ENCODE data around the gene TUBG2.
"Not testable (repeated sequence)": the region's sequence is repeated elsewhere in the genome, so short reads cannot be mapped to it uniquely, and the experiment has no call there.

The TUBG2 gene

DNA sequence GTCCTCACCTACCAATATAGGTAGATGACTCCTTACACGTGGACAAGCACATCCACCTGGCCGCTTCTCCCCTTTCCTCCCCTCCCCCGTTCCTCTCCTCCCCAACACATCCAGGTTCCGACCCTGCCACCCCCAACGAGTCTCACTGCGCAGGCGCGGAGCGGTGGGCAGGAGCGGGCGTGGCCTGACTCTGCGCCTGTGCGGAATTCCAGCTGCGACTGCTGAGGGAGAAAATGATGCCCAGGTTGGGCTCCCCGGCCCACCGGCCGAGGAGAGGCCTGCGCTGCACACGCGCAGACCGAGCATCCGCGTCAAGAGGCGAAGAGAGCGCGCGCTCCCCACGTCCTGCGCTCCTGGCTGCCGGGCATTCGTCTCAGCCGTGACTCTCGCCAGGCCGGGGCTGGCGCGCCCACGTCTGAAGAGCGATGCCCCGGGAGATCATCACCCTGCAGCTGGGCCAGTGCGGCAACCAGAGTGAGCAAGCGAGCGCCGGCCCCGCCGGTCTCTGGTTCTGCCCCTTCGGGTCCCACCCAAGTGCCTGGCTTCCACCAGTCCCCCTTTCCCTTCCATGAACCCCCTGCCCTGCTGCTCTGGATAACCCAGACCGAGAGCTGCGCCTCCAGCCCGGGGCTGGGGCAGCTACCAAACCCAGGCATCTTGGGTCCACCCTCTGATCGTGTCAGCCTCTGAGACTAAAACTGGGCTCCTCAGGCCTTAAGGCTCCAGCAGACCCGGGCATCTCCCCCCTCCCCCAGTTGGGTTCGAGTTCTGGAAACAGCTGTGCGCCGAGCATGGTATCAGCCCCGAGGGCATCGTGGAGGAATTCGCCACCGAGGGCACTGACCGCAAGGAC is at the start of gene TUBG2:
Gene TUBG2 (plus strand): TSS at position 206 of the 853 bp plus-strand sequence. CDS start 220 bp downstream, at position 426.
- Histone ChIP-seq H3K9ac (ENCODE audit: low read length) (peak within 1 kb of the TSS; percentile 71), H3K9me3 (ENCODE audit: control insufficient read depth, low read length) (no peaks in the 10 kb centered on the region), H3K4me1 (ENCODE audit: control insufficient read depth, insufficient read depth, low read length) (peaks cover 11% of the 10 kb centered on the region), H3K27me3 (ENCODE audit: control insufficient read depth, insufficient read depth, low read length) (no peaks in the 10 kb centered on the region), H3K36me3 (ENCODE audit: control insufficient read depth, insufficient read depth, low read length) (no peaks in the 10 kb centered on the region), H3K4me3 (ENCODE audit: low read length) (peak within 1 kb of the TSS; percentile 57)

DNA sequence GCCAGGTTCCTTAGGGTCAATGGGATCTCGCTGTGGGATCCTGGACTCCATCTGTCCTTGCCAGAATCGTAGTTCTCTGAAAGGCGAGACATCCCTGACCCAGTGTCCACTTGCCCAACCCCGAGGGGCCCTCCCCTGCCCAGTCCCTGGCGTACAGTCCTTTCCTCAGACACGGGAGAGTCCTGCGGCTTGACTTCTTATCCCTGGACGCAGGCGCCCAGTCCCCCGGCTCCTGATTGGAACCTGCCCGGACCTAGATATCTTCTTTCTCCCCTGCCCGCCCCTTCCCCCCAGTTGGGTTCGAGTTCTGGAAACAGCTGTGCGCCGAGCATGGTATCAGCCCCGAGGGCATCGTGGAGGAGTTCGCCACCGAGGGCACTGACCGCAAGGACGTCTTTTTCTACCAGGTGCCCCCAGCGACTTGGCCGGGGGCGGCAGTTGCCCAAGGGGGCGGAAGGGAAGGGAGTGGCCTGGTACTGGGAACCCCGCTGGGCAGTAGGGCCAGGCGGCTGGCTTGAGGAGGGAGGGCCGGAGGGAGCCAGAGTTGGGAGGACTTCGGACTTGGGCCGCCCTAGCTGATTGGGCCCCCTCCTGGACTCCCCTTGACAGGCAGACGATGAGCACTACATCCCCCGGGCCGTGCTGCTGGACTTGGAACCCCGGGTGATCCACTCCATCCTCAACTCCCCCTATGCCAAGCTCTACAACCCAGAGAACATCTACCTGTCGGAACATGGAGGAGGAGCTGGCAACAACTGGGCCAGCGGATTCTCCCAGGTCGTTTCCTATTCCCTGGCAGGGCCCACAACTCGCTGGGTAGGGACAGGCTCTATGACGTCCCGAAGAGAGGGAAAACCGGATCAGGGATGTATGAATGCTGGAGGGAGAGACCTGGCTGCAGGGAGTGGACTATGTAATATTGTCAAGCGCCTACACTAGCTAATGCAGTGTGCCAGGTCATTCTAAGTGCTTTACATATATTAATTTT is 49.0 kb upstream of the TUBG2 start:
- Histone ChIP-seq H3K4me3 (ENCODE audit: low read length) (peak overlapping the region; percentile 23), H3K9ac (ENCODE audit: low read length) (peak overlapping the region; percentile 64)
- not testable (repeated sequence) for H3K36me3 ChIP-seq (ENCODE audit: control insufficient read depth, insufficient read depth, low read length); H3K9me3 ChIP-seq (ENCODE audit: control insufficient read depth, low read length); H3K27me3 ChIP-seq (ENCODE audit: control insufficient read depth, insufficient read depth, low read length); H3K4me1 ChIP-seq (ENCODE audit: control insufficient read depth, insufficient read depth, low read length)

DNA sequence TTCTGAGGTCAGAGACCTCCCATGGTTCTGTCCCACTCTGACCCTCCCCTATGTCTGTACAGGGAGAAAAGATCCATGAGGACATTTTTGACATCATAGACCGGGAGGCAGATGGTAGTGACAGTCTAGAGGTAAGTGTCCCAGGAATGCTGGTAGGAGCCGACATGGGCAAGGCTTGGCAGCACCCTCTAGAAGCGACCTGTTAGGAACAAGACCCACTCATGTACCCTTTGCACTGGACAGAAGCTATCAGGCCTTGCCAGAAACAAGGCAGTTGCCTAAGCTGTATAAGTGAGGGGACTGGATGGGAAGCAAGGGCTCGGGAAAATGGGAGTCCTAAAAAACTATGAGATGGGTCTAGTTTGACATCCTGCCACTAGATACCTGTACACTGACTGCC is 47.1 kb upstream of the TUBG2 start:
- Histone ChIP-seq H3K4me1 (ENCODE audit: control insufficient read depth, insufficient read depth, low read length) (peaks cover 5% of the 10 kb centered on the region), H3K9me3 (ENCODE audit: control insufficient read depth, low read length) (no peaks in the 10 kb centered on the region), H3K9ac (ENCODE audit: low read length) (no peak overlapping the region), H3K4me3 (ENCODE audit: low read length) (no peak overlapping the region), H3K27me3 (ENCODE audit: control insufficient read depth, insufficient read depth, low read length) (no peaks in the 10 kb centered on the region), H3K36me3 (ENCODE audit: control insufficient read depth, insufficient read depth, low read length) (peaks cover 9% of the 10 kb centered on the region)

- H3K4me1 ChIP-seq (ENCODE audit: control insufficient read depth, insufficient read depth, low read length): peaks cover 14% of the 10 kb centered on the region
- H3K9ac ChIP-seq (ENCODE audit: low read length): no peak overlapping the region
- peaks cover 9% of the 10 kb centered on the region for H3K36me3 ChIP-seq (ENCODE audit: control insufficient read depth, insufficient read depth, low read length)
- no peaks in the 10 kb centered on the region for H3K9me3 ChIP-seq (ENCODE audit: control insufficient read depth, low read length)
- no peaks in the 10 kb centered on the region for H3K27me3 ChIP-seq (ENCODE audit: control insufficient read depth, insufficient read depth, low read length)
- no peak overlapping the region for H3K4me3 ChIP-seq (ENCODE audit: low read length)
Observed at GRCh38 chr17:42613699-42614295, 45.3 kb upstream of the TUBG2 start.

GRCh38 chr17:42617956-42618431 is 41.1 kb upstream of the TUBG2 start:
- Histone ChIP-seq H3K36me3 (ENCODE audit: control insufficient read depth, insufficient read depth, low read length) (peaks cover 9% of the 10 kb centered on the region), H3K9me3 (ENCODE audit: control insufficient read depth, low read length) (no peaks in the 10 kb centered on the region), H3K27me3 (ENCODE audit: control insufficient read depth, insufficient read depth, low read length) (no peaks in the 10 kb centered on the region), H3K9ac (ENCODE audit: low read length) (no peak overlapping the region), H3K4me1 (ENCODE audit: control insufficient read depth, insufficient read depth, low read length) (peaks cover 26% of the 10 kb centered on the region), H3K4me3 (ENCODE audit: low read length) (no peak overlapping the region)

GRCh38 chr17:42618442-42619150 is 40.5 kb upstream of the TUBG2 start:
- Histone ChIP-seq H3K9ac (ENCODE audit: low read length) (peak overlapping the region; percentile 2), H3K4me3 (ENCODE audit: low read length) (no peak overlapping the region), H3K36me3 (ENCODE audit: control insufficient read depth, insufficient read depth, low read length) (peaks cover 9% of the 10 kb centered on the region)

GRCh38 chr17:42621987-42622386 is 37.1 kb upstream of the TUBG2 start:
- H3K9ac ChIP-seq (ENCODE audit: low read length); H3K36me3 ChIP-seq (ENCODE audit: control insufficient read depth, insufficient read depth, low read length); H3K4me3 ChIP-seq (ENCODE audit: low read length); H3K27me3 ChIP-seq (ENCODE audit: control insufficient read depth, insufficient read depth, low read length); H3K9me3 ChIP-seq (ENCODE audit: control insufficient read depth, low read length): not testable (repeated sequence)
- H3K4me1 ChIP-seq (ENCODE audit: control insufficient read depth, insufficient read depth, low read length): peaks cover 45% of the 10 kb centered on the region

More at GRCh38 chr17:42618442-42619150, 40.5 kb upstream of the TUBG2 start:
- peaks cover 30% of the 10 kb centered on the region for H3K4me1 ChIP-seq (ENCODE audit: control insufficient read depth, insufficient read depth, low read length)
- H3K27me3 ChIP-seq (ENCODE audit: control insufficient read depth, insufficient read depth, low read length): no peaks in the 10 kb centered on the region
- no peaks in the 10 kb centered on the region for H3K9me3 ChIP-seq (ENCODE audit: control insufficient read depth, low read length)

DNA sequence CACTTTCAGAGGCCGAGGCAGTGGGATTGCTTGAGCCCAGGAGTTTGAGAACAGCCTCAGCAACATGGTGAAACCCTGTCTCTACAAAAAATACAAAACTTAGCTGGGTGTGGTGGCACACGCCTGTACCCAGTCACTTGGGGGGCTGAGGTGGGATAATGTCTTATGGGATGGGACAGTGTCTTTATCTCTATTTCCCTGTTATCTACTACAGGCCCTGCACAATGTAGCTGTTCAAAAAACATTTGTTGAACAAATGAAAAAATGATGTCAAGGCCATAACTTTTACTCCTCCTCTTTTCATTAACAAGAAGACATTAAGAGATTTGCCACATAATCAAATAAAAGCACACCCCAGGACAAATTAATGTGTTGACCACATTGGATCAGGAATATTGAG is 35.8 kb upstream of the TUBG2 start:
- Histone ChIP-seq H3K9ac (ENCODE audit: low read length) (no peak overlapping the region), H3K36me3 (ENCODE audit: control insufficient read depth, insufficient read depth, low read length) (no peaks in the 10 kb centered on the region), H3K27me3 (ENCODE audit: control insufficient read depth, insufficient read depth, low read length) (no peaks in the 10 kb centered on the region), H3K4me3 (ENCODE audit: low read length) (no peak overlapping the region), H3K4me1 (ENCODE audit: control insufficient read depth, insufficient read depth, low read length) (peaks cover 46% of the 10 kb centered on the region), H3K9me3 (ENCODE audit: control insufficient read depth, low read length) (no peaks in the 10 kb centered on the region)

DNA sequence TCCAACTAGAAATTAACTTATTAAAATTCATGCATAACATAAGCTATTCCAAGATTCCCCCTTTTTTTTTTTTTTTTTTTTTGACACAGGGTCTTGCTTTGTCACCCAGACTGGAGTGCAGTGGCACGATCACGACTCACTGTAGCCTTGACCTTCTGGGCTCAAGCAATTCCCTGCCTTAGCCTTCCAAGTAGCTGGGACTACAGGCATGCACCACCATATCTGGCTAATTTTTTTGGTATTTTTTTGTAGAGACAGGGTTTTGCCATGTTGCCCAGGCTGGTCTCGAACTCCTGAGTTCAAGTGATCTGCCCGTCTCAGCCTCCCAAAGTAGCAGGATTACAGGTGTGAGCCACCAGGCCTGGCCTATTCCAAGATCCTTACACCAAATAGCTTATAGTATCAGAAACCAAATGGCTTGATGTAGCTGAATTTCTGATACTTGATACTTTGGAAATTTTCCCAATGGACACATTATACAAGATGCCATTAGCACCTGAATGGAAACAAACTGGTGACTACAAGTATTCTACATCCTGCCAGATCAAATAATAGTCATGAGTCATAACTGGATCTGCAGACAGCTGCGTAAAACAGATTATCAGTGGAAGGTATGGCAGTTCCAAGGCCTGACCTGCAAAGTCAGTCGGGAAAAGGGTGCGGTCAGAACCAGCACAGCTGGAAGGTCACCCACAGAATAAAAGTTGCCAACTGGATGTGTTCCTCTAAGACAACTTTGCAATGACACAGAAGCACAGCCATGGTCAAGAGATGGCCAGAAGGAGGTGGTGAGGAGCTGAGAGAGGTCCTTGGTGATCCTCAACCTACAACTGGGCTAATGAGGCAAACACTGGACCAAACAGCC is 35.1 kb upstream of the TUBG2 start:
- Histone ChIP-seq H3K4me1 (ENCODE audit: control insufficient read depth, insufficient read depth, low read length) (peaks cover 42% of the 10 kb centered on the region), H3K9me3 (ENCODE audit: control insufficient read depth, low read length) (no peaks in the 10 kb centered on the region), H3K9ac (ENCODE audit: low read length) (no peak overlapping the region), H3K36me3 (ENCODE audit: control insufficient read depth, insufficient read depth, low read length) (no peaks in the 10 kb centered on the region), H3K4me3 (ENCODE audit: low read length) (no peak overlapping the region), H3K27me3 (ENCODE audit: control insufficient read depth, insufficient read depth, low read length) (no peaks in the 10 kb centered on the region)

GRCh38 chr17:42627032-42627764 is 31.9 kb upstream of the TUBG2 start:
- not testable (repeated sequence) for H3K9ac ChIP-seq (ENCODE audit: low read length); H3K4me3 ChIP-seq (ENCODE audit: low read length)
- H3K4me1 ChIP-seq (ENCODE audit: control insufficient read depth, insufficient read depth, low read length): peaks cover 33% of the 10 kb centered on the region

More at GRCh38 chr17:42627032-42627764, 31.9 kb upstream of the TUBG2 start:
- not testable (repeated sequence) for H3K9me3 ChIP-seq (ENCODE audit: control insufficient read depth, low read length); H3K36me3 ChIP-seq (ENCODE audit: control insufficient read depth, insufficient read depth, low read length); H3K27me3 ChIP-seq (ENCODE audit: control insufficient read depth, insufficient read depth, low read length)
